Measurements from ENCODE around the gene PLEKHM2.

GRCh38 chr1:15685820-15686219 lies 1.7 kb downstream of the PLEKHM2 start:
- no peak for TF ChIP-seq POLR2A (IDR thresholded peaks at IDR 0.05; ENCODE audit: borderline replicate concordance, extremely low read depth, insufficient read depth, insufficient read length)
- TF ChIP-seq, protein P1, sequence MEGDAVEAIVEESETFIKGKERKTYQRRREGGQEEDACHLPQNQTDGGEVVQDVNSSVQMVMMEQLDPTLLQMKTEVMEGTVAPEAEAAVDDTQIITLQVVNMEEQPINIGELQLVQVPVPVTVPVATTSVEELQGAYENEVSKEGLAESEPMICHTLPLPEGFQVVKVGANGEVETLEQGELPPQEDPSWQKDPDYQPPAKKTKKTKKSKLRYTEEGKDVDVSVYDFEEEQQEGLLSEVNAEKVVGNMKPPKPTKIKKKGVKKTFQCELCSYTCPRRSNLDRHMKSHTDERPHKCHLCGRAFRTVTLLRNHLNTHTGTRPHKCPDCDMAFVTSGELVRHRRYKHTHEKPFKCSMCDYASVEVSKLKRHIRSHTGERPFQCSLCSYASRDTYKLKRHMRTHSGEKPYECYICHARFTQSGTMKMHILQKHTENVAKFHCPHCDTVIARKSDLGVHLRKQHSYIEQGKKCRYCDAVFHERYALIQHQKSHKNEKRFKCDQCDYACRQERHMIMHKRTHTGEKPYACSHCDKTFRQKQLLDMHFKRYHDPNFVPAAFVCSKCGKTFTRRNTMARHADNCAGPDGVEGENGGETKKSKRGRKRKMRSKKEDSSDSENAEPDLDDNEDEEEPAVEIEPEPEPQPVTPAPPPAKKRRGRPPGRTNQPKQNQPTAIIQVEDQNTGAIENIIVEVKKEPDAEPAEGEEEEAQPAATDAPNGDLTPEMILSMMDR (IDR thresholded peaks at IDR 0.05 in 2 of 3, conservative IDR thresholded peaks at IDR 0.05 in 1 of 3; ENCODE audit: borderline replicate concordance in 1 of 3, insufficient read depth in 1 of 3, low read depth in 2 of 3, low read length in 2 of 3), result no peak
- no peak for TF ChIP-seq CEBPB (IDR thresholded peaks at IDR 0.05; ENCODE audit: low read depth)
- TF ChIP-seq ATF3 (IDR thresholded peaks at IDR 0.05), result no peak
- no peak for TF ChIP-seq SP1 (IDR thresholded peaks at IDR 0.05; ENCODE audit: low read depth)

All from HCT116 (cell line).